HEK293 (cell line): ENCODE results near the gene LRRC37A2.
"Not testable (repeated sequence)": the region's sequence is repeated elsewhere in the genome, so short reads cannot be mapped to it uniquely, and the experiment has no call there.

Experiments used
- CTCF ChIP-seq: fragments of 450-650 bp; formaldehyde crosslinking; IDR thresholded peaks from 2 replicates; pipeline ENCODE4 v1.5.1; 2016; ENCODE audit warnings: missing biosample characterization, missing genetic modification characterization
- PBX3 ChIP-seq: sonication (generic); formaldehyde crosslinking; IDR thresholded peaks from 2 replicates; pipeline ENCODE4 v1.8.1; 2022; ENCODE audit warnings: mild to moderate bottlenecking, moderate library complexity, missing genetic modification reagents
- ZNF23 ChIP-seq: fragments of 450-650 bp; formaldehyde crosslinking; IDR thresholded peaks from 2 replicates; pipeline ENCODE4 v1.5.1; 2016; ENCODE audit warnings: missing biosample characterization, missing genetic modification characterization, borderline replicate concordance
- ZNF274 ChIP-seq, 2 experiments: fragments of 200-500 bp in 1 of 2; fragments of 450-650 bp in 1 of 2; sonication (Bioruptor generic) in 1 of 2; formaldehyde crosslinking in 1 of 2; IDR thresholded peaks; 2 replicates each; pipeline versions ENCODE4 v1.5.1 to v1.6.1; 2014 to 2016; ENCODE audit warnings: borderline replicate concordance in 1 of 2, inconsistent platforms in 1 of 2, low read length in 1 of 2, missing biosample characterization in 1 of 2, missing genetic modification characterization in 1 of 2
- ZNF398 ChIP-seq: fragments of 450-650 bp; formaldehyde crosslinking; IDR thresholded peaks from 2 replicates; pipeline ENCODE4 v1.5.1; 2017; ENCODE audit warnings: missing biosample characterization, missing genetic modification characterization

- TF ChIP-seq CTCF (tag by site-specific recombination); ZNF274 (IDR thresholded peaks at IDR 0.05; ENCODE audit: low read length); ZNF274 (tag by site-specific recombination; IDR thresholded peaks at IDR 0.05; ENCODE audit: borderline replicate concordance); ZNF398 (tag by site-specific recombination); PBX3; ZNF23 (tag by site-specific recombination): not testable (repeated sequence)
Observed at GRCh38 chr17:46481310-46481709, 31.0 kb upstream of the LRRC37A2 start.
